Stimulated activated CD8-positive, alpha-beta memory T cell treated with anti-CD3 and anti-CD28 coated beads, Interleukin-4, amount 100 ng/mL, for 4 hours (primary cell): ENCODE measurements around the gene RIPK4.

Experiments
- DNase-seq, 2 donors: peaks; one replicate each; pipeline ENCODE4 v3.0.0-alpha.2; 2020; ENCODE audit warnings: low read depth in 2 of 2, low spot score in 1 of 2

The RIPK4 gene

DNA sequence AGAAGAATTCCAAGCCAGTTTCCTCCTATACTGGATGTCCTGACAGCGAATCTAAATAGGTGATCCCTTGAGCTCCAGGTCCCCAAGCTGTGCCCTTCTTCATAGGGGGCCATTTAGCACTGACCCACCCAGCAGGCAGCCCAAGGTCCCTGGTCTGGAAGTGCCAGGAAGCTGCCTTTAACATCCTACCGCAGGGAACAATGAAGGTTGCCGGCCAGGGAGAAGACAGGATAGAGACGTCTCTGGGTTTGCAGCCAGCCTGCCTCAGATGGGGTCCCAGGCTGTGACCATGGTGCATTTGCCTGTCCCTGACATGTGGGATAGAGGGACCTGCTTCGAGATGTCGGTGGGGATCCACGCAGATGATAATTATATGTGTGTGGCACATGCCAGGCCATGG lies 2.7 kb upstream of the RIPK4 start:
- no peak for DNase-seq

- DNase-seq: no peak
Observed at GRCh38 chr21:41769111-41769510, 2.3 kb upstream of the RIPK4 start.

DNA sequence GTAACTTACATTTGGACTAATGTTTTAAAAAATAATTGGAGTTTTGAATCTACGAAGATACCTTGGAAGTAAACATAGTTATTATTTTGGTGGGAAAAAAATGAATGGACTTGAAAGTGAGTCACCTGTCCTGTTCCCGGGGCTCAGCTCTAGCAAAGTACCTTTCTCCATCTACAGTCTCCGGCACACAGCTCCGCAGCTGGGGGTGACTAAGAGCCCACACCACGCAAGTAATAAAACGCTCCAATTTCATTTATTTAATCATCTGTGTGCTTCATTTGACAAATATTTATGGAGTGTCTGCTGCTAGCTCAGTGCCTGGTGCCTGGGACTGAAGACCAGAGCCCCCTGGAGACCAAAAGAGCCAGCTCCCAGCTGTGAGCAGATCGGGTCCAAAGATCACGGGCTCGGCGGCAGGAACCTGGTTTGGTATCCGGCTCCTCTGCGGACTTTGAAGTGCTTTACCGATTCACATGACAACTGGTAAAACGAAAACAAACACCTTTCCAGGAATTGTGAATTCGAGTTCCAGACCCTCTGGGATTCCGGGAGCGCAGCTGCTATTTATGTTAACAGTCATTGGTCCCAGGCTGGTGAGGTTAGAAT lies 1.7 kb upstream of the RIPK4 start:
- DNase-seq: no peak

DNA sequence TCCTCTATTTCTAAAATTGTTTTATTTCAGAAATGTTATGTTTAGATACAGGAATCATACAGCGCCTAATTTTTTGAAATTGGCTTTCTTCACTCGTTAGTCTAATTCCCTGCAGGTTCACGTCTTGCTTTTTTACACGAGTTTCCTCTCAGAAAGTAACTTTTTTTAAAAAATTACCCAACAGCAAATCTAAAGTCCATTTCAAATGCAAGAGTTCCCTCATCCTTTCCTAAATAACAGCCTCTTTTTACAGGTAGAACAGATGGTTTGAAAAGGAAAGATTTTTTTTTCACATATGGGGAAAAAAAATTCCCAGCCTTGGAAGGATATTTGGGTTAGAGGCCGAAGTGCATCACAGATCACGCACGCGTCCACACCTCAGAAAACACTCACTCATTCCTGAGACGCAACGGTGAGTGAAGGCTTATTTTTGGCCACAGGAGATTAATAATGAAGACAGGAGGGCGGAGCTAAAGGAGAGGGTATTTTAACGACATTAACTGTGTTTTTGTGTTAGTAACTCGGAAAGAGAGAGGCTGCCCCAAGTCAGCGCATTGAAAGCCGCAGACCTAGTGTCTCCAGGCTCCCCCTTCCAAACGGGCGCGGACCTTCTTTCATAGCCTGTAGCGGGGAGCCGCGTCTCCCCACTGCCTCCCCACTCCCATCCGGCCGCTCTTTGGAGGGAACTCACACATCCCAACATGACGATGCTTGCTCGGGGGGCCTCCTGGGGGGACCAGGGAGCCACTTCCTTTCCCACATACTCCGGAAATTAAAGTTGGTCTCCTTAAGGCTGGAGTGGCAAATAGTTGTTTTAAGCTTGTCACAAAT lies 969 bp upstream of the RIPK4 start:
- no peak for DNase-seq

DNA sequence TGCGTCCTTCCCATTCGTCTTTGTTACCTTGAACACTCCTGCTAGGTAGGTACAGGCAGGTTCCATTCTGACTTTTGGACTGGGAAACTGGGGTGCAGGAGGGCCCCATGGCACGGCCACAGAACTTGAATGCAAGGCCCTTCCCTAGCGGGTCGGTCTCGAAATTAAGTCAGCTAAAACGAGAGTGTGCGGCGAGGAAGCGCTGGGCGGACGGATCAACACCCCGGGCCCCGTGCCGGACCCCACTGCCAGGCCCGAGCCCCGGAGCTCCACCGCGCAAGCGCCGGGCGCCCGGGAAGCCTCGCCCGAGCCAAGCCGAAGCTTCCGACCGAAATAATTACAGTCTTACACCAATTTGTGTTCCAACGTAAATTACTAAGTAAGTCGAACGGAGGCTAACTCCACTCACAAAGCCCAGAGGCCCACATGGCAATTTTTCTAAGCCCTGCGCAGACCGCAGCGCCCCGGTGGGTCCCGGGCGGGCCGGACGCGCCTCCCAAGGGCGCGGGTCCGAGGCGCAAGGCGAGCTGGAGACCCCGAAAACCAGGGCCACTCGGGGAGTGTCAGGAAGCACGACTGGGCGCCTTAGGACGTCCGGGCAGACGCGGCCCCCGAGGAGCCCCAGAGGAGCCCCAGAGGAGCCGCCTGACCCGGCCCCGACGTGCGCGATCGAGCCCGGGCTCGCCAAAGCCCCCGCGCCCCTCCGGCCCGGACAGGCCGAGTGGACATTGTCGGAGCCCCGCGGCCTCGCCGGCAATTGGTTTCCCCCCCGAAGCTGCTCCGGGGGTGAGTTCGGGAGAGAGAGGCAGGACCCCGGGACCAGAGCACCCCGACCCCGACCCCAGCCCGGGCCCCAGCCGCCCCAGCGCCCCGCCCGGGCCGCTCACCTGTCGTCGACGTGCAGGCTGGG lies 624 bp downstream of the RIPK4 start:
- DNase-seq: no peak

DNA sequence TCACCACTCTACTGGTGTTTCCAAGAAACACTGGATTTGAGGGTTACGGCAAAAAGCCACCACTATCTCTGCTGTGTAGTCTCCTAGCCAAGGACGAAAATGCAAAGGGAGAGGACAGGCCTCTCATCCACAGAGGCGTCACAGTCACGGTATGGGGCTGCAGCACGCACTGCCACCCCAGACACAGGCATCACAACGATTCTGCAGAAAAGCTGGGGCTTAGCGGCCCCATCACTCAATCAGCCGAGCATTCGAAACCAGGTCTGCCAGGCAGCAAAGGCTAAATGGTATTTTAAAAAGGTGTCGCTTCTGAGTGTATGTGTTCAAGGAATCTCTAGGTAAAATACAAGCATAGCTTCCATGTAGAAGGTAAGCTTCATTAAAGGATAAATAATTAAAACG lies 1.4 kb downstream of the RIPK4 start:
- DNase-seq: no peak

GRCh38 chr21:41764558-41765419 lies 2.1 kb downstream of the RIPK4 start:
- no peak for DNase-seq

GRCh38 chr21:41763996-41764395 lies 2.9 kb downstream of the RIPK4 start:
- no peak for DNase-seq

GRCh38 chr21:41763398-41763931 lies 3.4 kb downstream of the RIPK4 start:
- DNase-seq: no peak

- no peak for DNase-seq
Observed at GRCh38 chr21:41762753-41763152, 4.1 kb downstream of the RIPK4 start.

DNA sequence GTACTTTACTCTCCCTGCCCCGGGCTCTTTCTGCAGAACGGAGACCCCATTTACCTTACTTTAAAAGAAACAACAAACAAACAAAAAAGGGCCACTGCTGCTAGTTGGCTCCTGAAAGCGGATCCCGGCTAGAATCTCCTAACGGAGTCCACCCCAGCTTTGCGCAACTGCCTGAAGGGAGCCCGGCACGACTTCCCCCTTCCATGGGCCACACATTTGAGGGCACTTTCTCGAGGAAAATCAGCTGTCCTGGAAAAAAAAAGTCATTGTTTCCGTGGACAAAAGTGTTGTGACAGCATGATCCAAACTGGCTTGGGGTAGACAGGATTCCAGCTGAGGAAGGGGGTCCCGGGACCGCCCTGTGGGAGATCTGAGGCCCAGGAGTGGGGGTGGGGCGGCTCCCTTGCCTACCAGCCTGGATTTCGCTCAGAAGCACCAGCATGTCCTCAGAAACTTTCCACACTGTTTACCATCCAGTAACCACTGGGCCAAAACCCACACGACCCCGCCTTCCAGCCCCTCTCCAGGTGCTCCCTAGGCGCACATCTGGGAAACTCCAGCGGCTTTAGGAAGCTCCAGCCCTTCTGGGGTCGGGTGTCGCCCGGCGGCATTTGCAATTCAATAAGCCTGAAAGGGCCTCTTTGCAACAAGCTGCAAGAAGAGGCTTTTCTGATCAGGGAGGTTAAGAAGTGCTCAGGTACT lies 4.8 kb downstream of the RIPK4 start:
- no peak for DNase-seq

- no peak for DNase-seq
Observed at GRCh38 chr21:41761211-41761933, 5.5 kb downstream of the RIPK4 start.

DNA sequence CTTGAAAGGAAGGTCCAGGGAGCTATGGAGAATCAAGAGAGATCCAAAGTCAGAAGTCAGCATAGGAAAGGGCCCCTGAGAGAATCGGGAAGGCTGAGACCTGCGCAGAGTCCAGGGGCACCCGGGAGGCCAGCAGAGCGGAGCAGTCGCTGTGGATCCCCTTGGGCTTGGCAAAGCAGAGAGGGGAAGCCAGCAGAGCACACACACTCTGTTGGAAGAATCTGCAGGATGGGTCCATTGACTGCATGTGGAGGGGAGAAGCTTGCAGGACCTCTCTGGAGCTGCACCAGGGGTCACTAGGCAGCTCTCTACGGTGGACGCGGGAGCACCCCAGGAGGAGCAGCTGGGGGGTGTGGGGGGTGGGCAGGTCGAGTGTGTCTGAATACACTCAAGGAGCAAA lies 6.4 kb downstream of the RIPK4 start:
- DNase-seq: no peak

DNA sequence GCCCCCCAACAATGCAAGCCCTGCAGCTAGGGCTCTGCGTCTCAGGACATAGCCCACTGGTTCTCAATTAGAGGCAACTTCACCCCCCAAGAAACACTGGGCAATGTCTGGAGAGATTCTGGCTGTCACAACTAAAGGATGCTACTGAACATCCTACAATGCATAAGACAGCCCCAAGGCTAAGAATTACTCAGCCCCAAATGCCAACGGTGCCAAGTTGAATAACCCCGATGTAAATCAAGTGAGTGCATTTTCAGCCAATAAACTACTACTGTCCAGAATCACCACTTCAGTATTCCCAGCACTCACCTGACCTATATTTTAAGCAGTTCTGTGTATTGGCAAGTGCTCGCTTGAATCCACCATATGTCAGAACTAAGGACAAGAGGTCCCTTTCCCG lies 6.9 kb downstream of the RIPK4 start:
- DNase-seq: no peak

GRCh38 chr21:41759214-41759840 lies 7.5 kb downstream of the RIPK4 start:
- no peak for DNase-seq

DNA sequence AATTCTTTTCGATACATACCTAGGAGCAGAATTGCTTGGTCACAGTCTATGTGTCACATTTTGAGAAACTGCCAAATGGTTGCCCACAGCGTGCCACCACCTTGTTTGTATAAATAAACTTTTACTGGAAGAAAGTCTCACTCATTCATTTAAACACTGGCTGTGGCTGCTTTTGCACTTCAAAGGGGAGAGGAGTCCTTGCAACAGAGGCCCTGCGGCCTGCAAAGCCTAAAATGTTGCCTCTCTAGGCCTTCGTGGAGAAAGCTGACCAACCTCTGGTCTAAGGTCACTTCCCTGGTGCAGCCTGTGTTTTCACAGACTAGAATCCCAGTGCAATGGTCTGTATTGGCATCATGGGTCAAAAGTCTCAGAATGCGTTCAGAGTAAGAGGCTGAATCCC lies 8.3 kb downstream of the RIPK4 start:
- DNase-seq: no peak

- no peak for DNase-seq
Observed at GRCh38 chr21:41755934-41756773, 10.7 kb downstream of the RIPK4 start.
